GM18858 (cell line): ENCODE results near the gene RAP1GAP2.
"Not testable (repeated sequence)": the region's sequence is repeated elsewhere in the genome, so short reads cannot be mapped to it uniquely, and the experiment has no call there.

Experiments used
- ATAC-seq: cut with Tn5 transposase; IDR thresholded peaks from one replicate; pipeline ENCODE4 v1.9.1; 2021; ENCODE audit not compliant: unreplicated experiment

RAP1GAP2 gene

DNA sequence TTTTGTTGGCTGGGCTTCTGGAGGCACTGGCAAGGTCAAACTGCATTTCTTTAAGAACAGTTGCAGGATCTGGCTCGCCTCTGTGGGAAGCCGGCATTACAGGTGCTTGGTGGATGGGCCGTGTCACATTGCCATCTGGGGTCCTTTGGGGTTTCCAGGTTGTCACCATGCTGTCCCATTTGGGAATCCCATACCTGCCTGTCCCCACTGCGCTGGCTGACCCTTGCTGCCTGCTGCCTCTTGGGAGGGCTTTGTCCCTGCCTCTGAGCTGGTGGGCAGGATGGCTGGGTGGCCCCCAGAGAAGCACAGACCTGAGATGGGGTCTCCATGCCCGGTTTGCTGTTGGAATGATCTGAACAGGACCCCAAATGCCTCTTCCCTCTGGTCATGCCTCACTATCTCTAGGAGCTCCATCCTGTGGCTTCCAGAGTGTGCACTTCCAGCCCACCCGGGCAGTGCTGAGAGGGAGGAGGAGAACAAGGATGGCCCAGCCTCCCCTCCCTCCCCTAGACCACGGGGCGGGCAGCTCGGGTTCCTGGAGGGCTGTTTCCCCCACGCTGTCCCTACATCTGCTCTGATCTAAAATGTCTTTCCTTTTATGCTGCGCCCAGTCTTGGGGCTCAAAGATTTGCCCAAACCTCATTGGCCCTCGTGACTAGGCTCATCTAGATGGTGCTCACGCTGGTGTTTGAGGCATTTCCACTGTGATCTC lies 239.2 kb downstream of the RAP1GAP2 start:
- no peak for ATAC-seq

DNA sequence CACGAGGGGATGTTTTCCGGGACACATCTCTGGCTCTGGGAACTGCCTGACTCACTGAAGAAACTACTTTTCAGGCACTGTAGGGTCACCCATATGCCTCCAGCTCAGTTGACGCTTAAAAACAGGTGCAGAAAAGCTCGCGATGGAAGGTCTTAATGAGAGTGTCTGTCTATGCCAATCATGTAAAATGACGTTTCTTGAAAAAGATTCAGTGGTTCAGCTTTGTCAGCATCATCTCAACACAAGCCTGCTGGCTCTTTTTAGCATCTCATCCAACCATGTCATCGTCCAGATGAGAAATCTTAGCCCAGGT lies 239.7 kb downstream of the RAP1GAP2 start:
- ATAC-seq: no peak

DNA sequence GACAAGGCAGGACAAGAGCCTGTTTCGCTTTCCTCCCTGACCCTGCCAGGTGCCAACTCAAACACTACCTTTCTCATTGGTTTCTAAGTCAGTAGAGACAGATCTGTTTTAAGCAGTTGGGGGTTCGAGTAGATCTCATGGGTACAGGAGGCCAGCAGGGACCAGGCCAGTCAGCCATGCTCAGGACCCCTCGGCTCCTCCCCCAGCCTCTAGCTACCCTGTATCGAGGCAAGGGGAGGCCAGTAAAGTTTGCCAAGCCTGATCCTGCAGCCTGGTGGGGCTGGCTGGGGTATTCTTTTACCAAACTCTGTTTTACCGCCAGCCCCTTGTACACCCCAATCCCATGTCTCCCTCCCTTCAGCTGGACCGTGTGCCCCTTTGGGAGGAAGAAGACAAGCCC lies 240.6 kb downstream of the RAP1GAP2 start:
- ATAC-seq: no peak

- ATAC-seq: no peak
These were observed 241.0 kb downstream of the RAP1GAP2 start for GRCh38 chr17:3037259-3037658.

DNA sequence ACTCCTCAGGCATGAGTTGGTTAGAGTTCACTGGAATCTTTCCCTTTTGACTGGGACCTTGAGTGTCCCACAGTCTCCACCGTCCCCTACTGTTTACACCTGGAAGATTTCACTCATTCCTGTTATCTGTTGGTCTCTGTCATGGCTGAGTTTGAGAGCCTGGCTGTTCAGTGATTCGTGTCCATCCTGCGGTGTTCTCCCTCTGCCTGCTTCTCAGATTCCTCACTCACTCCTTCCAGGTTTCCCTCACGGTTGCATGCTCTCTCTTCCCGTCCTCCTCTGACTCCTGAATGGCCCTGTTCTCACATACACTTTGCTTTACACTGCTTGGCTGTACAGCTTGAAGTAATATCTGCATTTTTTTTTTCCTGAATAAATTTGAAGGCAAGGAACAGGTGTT lies 242.7 kb downstream of the RAP1GAP2 start:
- no peak for ATAC-seq

GRCh38 chr17:3039736-3040135 lies 243.5 kb downstream of the RAP1GAP2 start:
- ATAC-seq: no peak

GRCh38 chr17:3040882-3041281 lies 244.6 kb downstream of the RAP1GAP2 start:
- ATAC-seq: no peak

GRCh38 chr17:3043737-3044365 lies 247.6 kb downstream of the RAP1GAP2 start:
- ATAC-seq: no peak

DNA sequence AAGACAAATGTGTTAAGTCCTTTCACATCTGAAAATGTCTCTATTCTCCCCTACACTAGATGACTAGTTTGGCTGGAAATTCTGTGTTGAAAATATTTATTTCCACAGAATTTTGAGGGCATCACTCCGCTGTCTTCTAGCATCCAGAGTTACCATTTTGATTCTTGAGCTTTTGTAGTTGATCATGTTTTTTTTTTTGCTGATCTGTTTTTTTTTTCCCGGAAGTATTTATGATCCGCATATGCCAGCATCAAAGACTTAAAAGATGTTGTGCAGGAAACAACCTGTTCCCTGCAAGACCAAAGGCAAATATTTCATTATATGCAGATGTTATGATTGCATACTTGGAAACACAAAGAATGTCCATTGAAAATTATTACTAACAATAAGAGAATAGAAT lies 250.5 kb downstream of the RAP1GAP2 start:
- no peak for ATAC-seq

DNA sequence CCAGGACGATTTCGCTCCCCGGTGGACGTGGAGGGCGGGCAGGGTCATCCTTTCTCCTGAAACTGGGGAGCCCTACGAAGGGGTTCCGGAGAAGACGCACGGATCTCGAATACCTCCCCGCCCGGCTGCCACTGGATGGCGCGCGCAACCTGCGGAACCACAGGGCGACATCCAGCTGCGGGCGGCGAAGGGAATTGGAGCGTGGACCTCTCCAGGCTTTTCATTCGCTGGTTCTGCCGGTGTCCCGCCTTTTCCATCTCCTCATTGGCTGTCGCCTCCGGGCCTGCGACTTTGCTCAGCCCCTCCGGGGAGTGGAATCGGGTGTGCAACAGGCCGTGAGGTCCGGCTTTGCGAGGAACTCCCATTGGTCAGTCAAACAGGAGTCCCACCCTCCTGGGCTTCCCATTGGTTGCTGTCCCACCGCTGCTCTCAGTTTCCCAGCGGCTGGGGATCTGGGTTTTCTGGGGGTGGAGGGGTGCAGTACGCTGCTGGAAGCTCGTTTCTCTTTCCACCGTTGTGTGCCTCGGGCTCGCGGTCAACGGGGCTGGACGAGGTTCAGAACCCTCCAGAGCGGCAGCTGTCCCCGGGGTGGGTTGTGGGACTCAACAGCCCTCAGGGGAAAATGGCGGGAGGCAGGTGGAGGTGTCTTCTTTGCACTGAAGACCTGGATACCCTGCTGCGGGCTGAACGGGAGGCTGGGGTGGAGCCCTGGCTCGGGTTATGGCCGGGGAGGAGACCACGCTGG lies 252.7 kb downstream of the RAP1GAP2 start:
- peak; percentile 89 for ATAC-seq

- no peak for ATAC-seq
These were observed 253.6 kb downstream of the RAP1GAP2 start for GRCh38 chr17:3049705-3050295.

DNA sequence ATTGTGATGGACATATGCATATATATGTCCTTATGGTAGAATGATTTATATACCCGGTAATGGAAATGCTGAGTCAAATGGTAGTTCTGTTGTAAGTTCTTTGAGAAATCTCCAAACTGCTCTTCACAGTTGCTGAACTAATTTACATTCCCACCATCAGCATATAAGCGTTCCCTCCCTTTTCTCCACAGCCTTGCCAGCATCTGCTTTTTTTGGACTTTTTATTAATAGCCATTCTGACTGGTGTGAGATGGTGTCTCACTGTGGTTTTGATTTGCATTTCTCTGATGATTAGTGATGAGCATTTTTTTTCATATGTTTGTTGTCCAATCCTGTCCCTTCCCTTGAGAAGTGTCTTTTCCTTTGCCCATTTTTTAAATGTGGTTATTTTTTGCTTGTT lies 258.6 kb downstream of the RAP1GAP2 start:
- not testable (repeated sequence) for ATAC-seq

GRCh38 chr17:3062824-3063377 lies 266.7 kb downstream of the RAP1GAP2 start:
- not testable (repeated sequence) for ATAC-seq

- ATAC-seq: not testable (repeated sequence)
These were observed 267.3 kb downstream of the RAP1GAP2 start, which contains the start of gene OR1D5 for GRCh38 chr17:3063507-3063906. TSS of gene OR1D5 (minus strand) at chr17:3063607. CDS start at chr17:3063607, 0 bp downstream.

GRCh38 chr17:3065192-3065591 lies 269.0 kb downstream of the RAP1GAP2 start:
- ATAC-seq: not testable (repeated sequence)

DNA sequence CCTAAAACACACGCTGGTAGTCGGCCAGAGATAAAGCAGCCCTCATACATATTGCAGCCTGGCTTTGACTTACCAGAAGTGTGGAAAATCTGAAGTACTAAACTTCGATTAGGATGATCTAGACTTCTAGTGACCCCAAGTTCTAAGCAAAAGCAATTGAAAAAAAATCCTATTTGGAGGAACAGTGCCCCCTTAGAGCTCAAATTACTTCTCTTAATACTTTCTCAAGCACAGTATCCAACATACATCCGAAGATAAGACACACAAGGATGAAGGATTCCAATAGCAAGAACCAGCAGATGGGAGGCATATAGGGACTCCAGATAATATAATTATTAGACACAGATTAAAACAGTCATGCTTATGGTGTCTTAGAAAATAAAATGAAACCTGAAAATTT lies 277.6 kb downstream of the RAP1GAP2 start:
- not testable (repeated sequence) for ATAC-seq
